ENCODE data around the gene CRY2. TPM values are rescaled to one million over a fixed set of nuclear protein-coding genes. Genes with fewer than 3 reads are reported as not detected.
A peak's percentile ranks its signal among the peaks of the same experiment; 100 is the strongest.

The CRY2 gene
- total RNA-seq, 2 donors from 2014 or later, result 24.6 to 65.9 TPM

- DNase-seq (no peak), ATAC-seq (no peak)
- Histone ChIP-seq H3K9me3 (no peaks in the 10 kb centered on the region), H3K4me1 (peaks cover 37% of the 10 kb centered on the region), H3K27me3 (no peaks in the 10 kb centered on the region), H3K36me3 (replicated peaks in 1 of 2; ENCODE audit: insufficient read depth in 1 of 2, low read depth in 2 of 2) (peaks cover 0 to 5% of the 10 kb centered on the region in 2 donors), H3K4me3 (no peak overlapping the region), H3K27ac (no peak overlapping the region)
- intact Hi-C loops (cut with DNase I), result no loop called here
- WGBS, 2 donors, result 88 to 90% methylated on average over 3 of the region's 3 CpGs
- TF ChIP-seq, protein P1, sequence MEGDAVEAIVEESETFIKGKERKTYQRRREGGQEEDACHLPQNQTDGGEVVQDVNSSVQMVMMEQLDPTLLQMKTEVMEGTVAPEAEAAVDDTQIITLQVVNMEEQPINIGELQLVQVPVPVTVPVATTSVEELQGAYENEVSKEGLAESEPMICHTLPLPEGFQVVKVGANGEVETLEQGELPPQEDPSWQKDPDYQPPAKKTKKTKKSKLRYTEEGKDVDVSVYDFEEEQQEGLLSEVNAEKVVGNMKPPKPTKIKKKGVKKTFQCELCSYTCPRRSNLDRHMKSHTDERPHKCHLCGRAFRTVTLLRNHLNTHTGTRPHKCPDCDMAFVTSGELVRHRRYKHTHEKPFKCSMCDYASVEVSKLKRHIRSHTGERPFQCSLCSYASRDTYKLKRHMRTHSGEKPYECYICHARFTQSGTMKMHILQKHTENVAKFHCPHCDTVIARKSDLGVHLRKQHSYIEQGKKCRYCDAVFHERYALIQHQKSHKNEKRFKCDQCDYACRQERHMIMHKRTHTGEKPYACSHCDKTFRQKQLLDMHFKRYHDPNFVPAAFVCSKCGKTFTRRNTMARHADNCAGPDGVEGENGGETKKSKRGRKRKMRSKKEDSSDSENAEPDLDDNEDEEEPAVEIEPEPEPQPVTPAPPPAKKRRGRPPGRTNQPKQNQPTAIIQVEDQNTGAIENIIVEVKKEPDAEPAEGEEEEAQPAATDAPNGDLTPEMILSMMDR (IDR thresholded peaks at IDR 0.05), result no peak
- no peak for TF ChIP-seq POLR2A (IDR thresholded peaks at IDR 0.05)
Observed at GRCh38 chr11:45925550-45925949, 78.3 kb downstream of the CRY2 start.

DNA sequence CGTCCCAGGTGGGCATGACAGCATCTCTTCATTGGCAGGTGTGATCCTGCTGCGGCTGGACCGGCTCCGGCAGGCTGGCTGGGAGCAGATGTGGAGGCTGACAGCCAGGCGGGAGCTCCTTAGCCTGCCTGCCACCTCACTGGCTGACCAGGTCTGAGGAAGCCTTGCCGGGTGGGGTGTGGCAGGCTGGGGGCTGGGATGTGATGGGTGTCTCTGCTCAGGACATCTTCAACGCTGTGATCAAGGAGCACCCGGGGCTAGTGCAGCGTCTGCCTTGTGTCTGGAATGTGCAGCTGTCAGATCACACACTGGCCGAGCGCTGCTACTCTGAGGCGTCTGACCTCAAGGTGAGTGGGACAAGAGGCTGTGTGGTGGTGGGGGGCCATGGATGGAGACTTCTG lies 78.7 kb downstream of the CRY2 start:
- no peak overlapping the region for H3K4me3 ChIP-seq
- intact Hi-C loops (cut with DNase I), result no loop called here
- no peak for ATAC-seq
- H3K36me3 ChIP-seq (replicated peaks in 1 of 2; ENCODE audit: insufficient read depth in 1 of 2, low read depth in 2 of 2), result peaks cover 0 to 5% of the 10 kb centered on the region in 2 donors
- TF ChIP-seq, protein P1 (IDR thresholded peaks at IDR 0.05), result no peak
- TF ChIP-seq POLR2A (IDR thresholded peaks at IDR 0.05), result no peak
- H3K27ac ChIP-seq, result no peak overlapping the region
- WGBS, 2 donors, result 78 to 82% methylated on average over 5 to 12 of the region's 12 CpGs
- no peaks in the 10 kb centered on the region for H3K27me3 ChIP-seq
- H3K9me3 ChIP-seq, result no peaks in the 10 kb centered on the region
- DNase-seq, result peak in 2 of 4 donors; percentile 9 to 12
- peaks cover 32% of the 10 kb centered on the region for H3K4me1 ChIP-seq

DNA sequence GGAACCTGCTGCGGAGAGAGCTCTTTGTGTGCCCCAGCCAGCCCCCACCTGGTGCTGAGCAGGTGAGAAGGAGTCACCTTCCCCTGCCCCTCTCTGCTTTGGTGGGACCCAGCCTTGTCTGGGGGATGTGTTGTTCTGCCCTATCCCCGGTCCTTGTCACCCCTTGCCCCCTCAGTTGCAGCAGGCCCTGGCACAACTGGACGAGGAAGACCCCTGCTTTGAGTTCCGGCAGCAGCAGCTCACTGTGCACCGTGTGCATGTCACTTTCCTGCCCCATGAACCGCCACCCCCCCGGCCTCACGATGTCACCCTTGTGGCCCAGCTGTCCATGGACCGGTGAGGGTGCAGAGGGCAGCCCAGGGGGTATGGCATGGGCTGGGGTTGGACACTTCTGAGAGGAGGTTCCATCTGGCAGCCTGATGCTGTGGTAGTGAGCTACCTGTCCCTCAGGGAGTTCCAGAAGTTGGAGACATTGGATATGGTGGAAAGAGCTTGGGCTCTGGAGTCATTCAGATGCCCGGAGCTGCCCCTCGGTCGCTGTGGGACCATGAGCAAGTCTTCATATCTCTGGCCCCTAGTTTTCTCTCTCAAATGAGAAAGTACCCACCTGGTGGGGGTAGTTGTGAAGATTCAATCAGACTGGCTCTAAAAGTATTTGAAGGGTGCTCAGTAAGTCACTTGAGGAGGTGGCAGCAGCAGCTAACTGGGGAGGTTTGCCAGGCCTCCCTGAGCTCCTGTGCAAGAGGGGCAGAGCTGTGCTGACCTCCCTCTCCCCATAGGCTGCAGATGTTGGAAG lies 79.5 kb downstream of the CRY2 start:
- no peak for TF ChIP-seq POLR2A (IDR thresholded peaks at IDR 0.05)
- TF ChIP-seq, protein P1 (IDR thresholded peaks at IDR 0.05), result no peak
- H3K27ac ChIP-seq, result no peak overlapping the region
- no peaks in the 10 kb centered on the region for H3K27me3 ChIP-seq
- intact Hi-C loops (cut with DNase I), result no loop called here
- 88 to 89% methylated on average over 8 to 12 of the region's 12 CpGs for WGBS, 2 donors
- peak in 1 of 4 donors; percentile 9 for DNase-seq
- H3K4me1 ChIP-seq, result peaks cover 25% of the 10 kb centered on the region
- no peak for ATAC-seq
- H3K4me3 ChIP-seq, result no peak overlapping the region
- peaks cover 0 to 5% of the 10 kb centered on the region in 2 donors for H3K36me3 ChIP-seq (replicated peaks in 1 of 2; ENCODE audit: insufficient read depth in 1 of 2, low read depth in 2 of 2)
- H3K9me3 ChIP-seq, result no peaks in the 10 kb centered on the region

- no peak for ATAC-seq
- WGBS, 2 donors, result 75 to 76% methylated on average over 13 to 15 of the region's 15 CpGs
- no peak overlapping the region for H3K27ac ChIP-seq
- no peak for TF ChIP-seq POLR2A (IDR thresholded peaks at IDR 0.05)
- TF ChIP-seq, protein P1 (IDR thresholded peaks at IDR 0.05), result no peak
- H3K9me3 ChIP-seq, result no peaks in the 10 kb centered on the region
- peak in 1 of 4 donors; percentile 9 for DNase-seq
- peaks cover 0 to 5% of the 10 kb centered on the region in 2 donors for H3K36me3 ChIP-seq (replicated peaks in 1 of 2; ENCODE audit: insufficient read depth in 1 of 2, low read depth in 2 of 2)
- no peaks in the 10 kb centered on the region for H3K27me3 ChIP-seq
- no peak overlapping the region for H3K4me3 ChIP-seq
- H3K4me1 ChIP-seq, result peaks cover 19% of the 10 kb centered on the region
- intact Hi-C loops (cut with DNase I), result no loop called here
Observed at GRCh38 chr11:45927332-45927683, 80.0 kb downstream of the CRY2 start.
